ENCODE data around the gene CACNG4. TPM values are rescaled to one million over a fixed set of nuclear protein-coding genes. Genes with fewer than 3 reads are reported as not detected.

CACNG4 gene
- polyA plus RNA-seq, 1 donor from 2014 or later, result 32.9 TPM

GRCh38 chr17:66947311-66947710, 17.2 kb upstream of the CACNG4 start:
- TF ChIP-seq EP300 (conservative IDR thresholded peaks at IDR 0.05; ENCODE audit: poor library complexity, severe bottlenecking), result no peak
- TF ChIP-seq MXI1 (conservative IDR thresholded peaks at IDR 0.05; ENCODE audit: poor library complexity, severe bottlenecking), result no peak
- TF ChIP-seq EZH2 (IDR thresholded peaks at IDR 0.05; ENCODE audit: borderline replicate concordance, insufficient read depth, low read length, poor library complexity, severe bottlenecking), result no peak
- no peak for TF ChIP-seq POLR2AphosphoS5 (IDR thresholded peaks at IDR 0.05)
- no peak for TF ChIP-seq TAF1 (IDR thresholded peaks at IDR 0.05; ENCODE audit: low read depth)
- no peak for TF ChIP-seq SMC3 (conservative IDR thresholded peaks at IDR 0.05; ENCODE audit: poor library complexity)
- TF ChIP-seq REST (IDR thresholded peaks at IDR 0.05; ENCODE audit: borderline replicate concordance), result no peak
- no peak for TF ChIP-seq CTCF (IDR thresholded peaks at IDR 0.05; ENCODE audit: poor library complexity, severe bottlenecking)
- TF ChIP-seq RAD21 (conservative IDR thresholded peaks at IDR 0.05), result no peak
- no peaks in the 10 kb centered on the region for H4K20me1 ChIP-seq (ENCODE audit: insufficient read depth)
- H3F3A ChIP-seq (ENCODE audit: insufficient read depth, low read length, poor library complexity, severe bottlenecking), result no peaks in the 10 kb centered on the region
- no peak overlapping the region for H3K27ac ChIP-seq (ENCODE audit: low read length)
- H2AFZ ChIP-seq (ENCODE audit: low read depth, low read length), result no peak overlapping the region
- H3K9me3 ChIP-seq (ENCODE audit: low read length), result no peaks in the 10 kb centered on the region
- no peak overlapping the region for H3K4me2 ChIP-seq (ENCODE audit: low read length)
- no peaks in the 10 kb centered on the region for H3K36me3 ChIP-seq (ENCODE audit: insufficient read depth, low read length)
- no peak overlapping the region for H3K4me3 ChIP-seq (ENCODE audit: low read length)
- no peaks in the 10 kb centered on the region for H3K9me2 ChIP-seq (ENCODE audit: insufficient read depth, low read length)
- no peaks in the 10 kb centered on the region for H3K79me2 ChIP-seq (replicated peaks; ENCODE audit: insufficient read depth, low read length)
- no peak overlapping the region for H3K9ac ChIP-seq (ENCODE audit: low read length)
- no peaks in the 10 kb centered on the region for H3K27me3 ChIP-seq (ENCODE audit: insufficient read depth, low read depth, low read length)

- no peak overlapping the region for H3K4me3 ChIP-seq (ENCODE audit: low read length)
These were observed 16.3 kb upstream of the CACNG4 start for GRCh38 chr17:66948061-66948750.

More at GRCh38 chr17:66948061-66948750, 16.3 kb upstream of the CACNG4 start:
- TF ChIP-seq MXI1 (conservative IDR thresholded peaks at IDR 0.05; ENCODE audit: poor library complexity, severe bottlenecking) (no peak), SMC3 (conservative IDR thresholded peaks at IDR 0.05; ENCODE audit: poor library complexity) (no peak), EZH2 (IDR thresholded peaks at IDR 0.05; ENCODE audit: borderline replicate concordance, insufficient read depth, low read length, poor library complexity, severe bottlenecking) (no peak), REST (IDR thresholded peaks at IDR 0.05; ENCODE audit: borderline replicate concordance) (no peak), CTCF (IDR thresholded peaks at IDR 0.05; ENCODE audit: poor library complexity, severe bottlenecking) (no peak), TAF1 (IDR thresholded peaks at IDR 0.05; ENCODE audit: low read depth) (no peak), RAD21 (conservative IDR thresholded peaks at IDR 0.05) (no peak), POLR2AphosphoS5 (IDR thresholded peaks at IDR 0.05) (no peak), EP300 (conservative IDR thresholded peaks at IDR 0.05; ENCODE audit: poor library complexity, severe bottlenecking) (no peak)
- no peaks in the 10 kb centered on the region for H3K9me2 ChIP-seq (ENCODE audit: insufficient read depth, low read length)
- H3K9me3 ChIP-seq (ENCODE audit: low read length), result no peaks in the 10 kb centered on the region
- H2AFZ ChIP-seq (ENCODE audit: low read depth, low read length), result no peak overlapping the region
- H3F3A ChIP-seq (ENCODE audit: insufficient read depth, low read length, poor library complexity, severe bottlenecking), result no peaks in the 10 kb centered on the region
- no peak overlapping the region for H3K27ac ChIP-seq (ENCODE audit: low read length)
- H3K36me3 ChIP-seq (ENCODE audit: insufficient read depth, low read length), result no peaks in the 10 kb centered on the region
- no peaks in the 10 kb centered on the region for H3K27me3 ChIP-seq (ENCODE audit: insufficient read depth, low read depth, low read length)
- no peak overlapping the region for H3K4me2 ChIP-seq (ENCODE audit: low read length)
- no peaks in the 10 kb centered on the region for H4K20me1 ChIP-seq (ENCODE audit: insufficient read depth)
- no peak overlapping the region for H3K9ac ChIP-seq (ENCODE audit: low read length)
- no peaks in the 10 kb centered on the region for H3K79me2 ChIP-seq (replicated peaks; ENCODE audit: insufficient read depth, low read length)

Measured in neural cell (in vitro differentiated cells).